Measurements from ENCODE around the gene ARHGEF40.
"Not testable (repeated sequence)": the region's sequence is repeated elsewhere in the genome, so short reads cannot be mapped to it uniquely, and the experiment has no call there.

ARHGEF40 gene

GRCh38 chr14:21038441-21039422, 31.4 kb upstream of the ARHGEF40 start:
- peak; percentile 49 for DNase-seq
- H3K4me1 ChIP-seq = peaks cover 18% of the 10 kb centered on the region
- TF ChIP-seq CTCF (IDR thresholded peaks at IDR 0.05; ENCODE audit: low read depth, low read length) = no peak

GRCh38 chr14:21039585-21040369, 30.3 kb upstream of the ARHGEF40 start:
- H3K36me3 ChIP-seq = no peaks in the 10 kb centered on the region
- no peak overlapping the region for H3K4me3 ChIP-seq (ENCODE audit: low read depth, low read length)
- TF ChIP-seq CTCF (IDR thresholded peaks at IDR 0.05; ENCODE audit: low read depth, low read length) = peak; percentile 82
- no peaks in the 10 kb centered on the region for H3K9me3 ChIP-seq
- no peaks in the 10 kb centered on the region for H3K27me3 ChIP-seq
- peak; percentile 57 for DNase-seq
- H3K4me1 ChIP-seq = peaks cover 26% of the 10 kb centered on the region

More at GRCh38 chr14:21038441-21039422, 31.4 kb upstream of the ARHGEF40 start:
- no peaks in the 10 kb centered on the region for H3K36me3 ChIP-seq
- H3K27me3 ChIP-seq = no peaks in the 10 kb centered on the region
- H3K4me3 ChIP-seq (ENCODE audit: low read depth, low read length) = no peak overlapping the region
- no peaks in the 10 kb centered on the region for H3K9me3 ChIP-seq

- no peaks in the 10 kb centered on the region for H3K27me3 ChIP-seq
- no peak for DNase-seq
- H3K4me3 ChIP-seq (ENCODE audit: low read depth, low read length) = no peak overlapping the region
- no peaks in the 10 kb centered on the region for H3K9me3 ChIP-seq
- H3K4me1 ChIP-seq = peaks cover 32% of the 10 kb centered on the region
- no peaks in the 10 kb centered on the region for H3K36me3 ChIP-seq
- TF ChIP-seq CTCF (IDR thresholded peaks at IDR 0.05; ENCODE audit: low read depth, low read length) = no peak
These were observed 29.7 kb upstream of the ARHGEF40 start for GRCh38 chr14:21040370-21040925.

GRCh38 chr14:21040941-21041340, 29.2 kb upstream of the ARHGEF40 start:
- H3K9me3 ChIP-seq; DNase-seq; H3K27me3 ChIP-seq; H3K36me3 ChIP-seq; H3K4me3 ChIP-seq (ENCODE audit: low read depth, low read length): not testable (repeated sequence)
- peaks cover 32% of the 10 kb centered on the region for H3K4me1 ChIP-seq

- no peaks in the 10 kb centered on the region for H3K36me3 ChIP-seq
- no peaks in the 10 kb centered on the region for H3K9me3 ChIP-seq
- no peaks in the 10 kb centered on the region for H3K27me3 ChIP-seq
- no peak within 1 kb of the TSS for H3K4me3 ChIP-seq (ENCODE audit: low read depth, low read length)
- no peak for DNase-seq
- TF ChIP-seq CTCF (IDR thresholded peaks at IDR 0.05; ENCODE audit: low read depth, low read length) = no peak
- H3K4me1 ChIP-seq = peaks cover 32% of the 10 kb centered on the region
These were observed 28.2 kb upstream of the ARHGEF40 start, which contains the start of gene RNASE7 for GRCh38 chr14:21041676-21042433. Gene RNASE7, plus strand, starts transcription at chr14:21042362. Its CDS starts 631 bp downstream, at chr14:21042993.

GRCh38 chr14:21042918-21043317, 27.2 kb upstream of the ARHGEF40 start:
- Histone ChIP-seq H3K4me1 (peaks cover 32% of the 10 kb centered on the region), H3K4me3 (ENCODE audit: low read depth, low read length) (no peak overlapping the region), H3K9me3 (no peaks in the 10 kb centered on the region), H3K27me3 (no peaks in the 10 kb centered on the region), H3K36me3 (no peaks in the 10 kb centered on the region)
- DNase-seq = no peak
- no peak for TF ChIP-seq CTCF (IDR thresholded peaks at IDR 0.05; ENCODE audit: low read depth, low read length)
